HUES64 (cell line): ENCODE measurements around the gene PRRC2C.

Experiments used
- H3K27ac ChIP-seq: 2 replicates; pipeline ENCODE4 v1.7.0; 2013; ENCODE audit warnings: low read depth, low read length, inconsistent platforms
- H3K27me3 ChIP-seq: 2 replicates; pipeline ENCODE4 v1.6.1; 2013; ENCODE audit warnings: mild to moderate bottlenecking, low read length; ENCODE audit not compliant: insufficient read depth
- H3K36me3 ChIP-seq: 2 replicates; pipeline ENCODE4 v1.6.1; 2013; ENCODE audit warnings: mild to moderate bottlenecking, low read length; ENCODE audit not compliant: insufficient read depth
- H3K4me1 ChIP-seq: 2 replicates; pipeline ENCODE4 v1.6.1; 2013; ENCODE audit warnings: mild to moderate bottlenecking, low read length, moderate library complexity; ENCODE audit not compliant: insufficient read depth
- H3K4me3 ChIP-seq: 2 replicates; pipeline ENCODE4 v1.5.1; 2013; ENCODE audit warnings: mild to moderate bottlenecking, low read length, moderate library complexity
- H3K9ac ChIP-seq: 2 replicates; pipeline ENCODE4 v1.6.1; 2013; ENCODE audit warnings: mild to moderate bottlenecking, low read depth, low read length
- H3K9me3 ChIP-seq: 2 replicates; pipeline ENCODE4 v1.6.1; 2013; ENCODE audit warnings: low read depth, low read length; ENCODE audit not compliant: insufficient read depth
- WGBS: fragments of 150-250, 120-280 bp; methylation state at CpG from one replicate; pipeline ENCODE4 v1.1.7; 2013; ENCODE audit warnings: missing lambda C conversion rate; 5-methylcytosine and 5-hydroxymethylcytosine counted together

Gene PRRC2C

GRCh38 chr1:171472183-171472647 lies 13.1 kb upstream of the PRRC2C start:
- H3K9me3 ChIP-seq, result no peaks in the 10 kb centered on the region
- no peak overlapping the region for H3K9ac ChIP-seq
- no peaks in the 10 kb centered on the region for H3K27me3 ChIP-seq
- no peak overlapping the region for H3K27ac ChIP-seq
- H3K4me3 ChIP-seq, result no peak overlapping the region
- H3K36me3 ChIP-seq, result no peaks in the 10 kb centered on the region
- no peaks in the 10 kb centered on the region for H3K4me1 ChIP-seq
- WGBS, result 92% methylated on average over 7 of the region's 7 CpGs

- Histone ChIP-seq H3K4me1 (peaks cover 8% of the 10 kb centered on the region), H3K9ac (no peak overlapping the region), H3K36me3 (no peaks in the 10 kb centered on the region), H3K27ac (no peak overlapping the region), H3K4me3 (no peak overlapping the region), H3K9me3 (no peaks in the 10 kb centered on the region), H3K27me3 (no peaks in the 10 kb centered on the region)
- 95% methylated on average over 1 of the region's 1 CpG for WGBS
These were observed 8.5 kb upstream of the PRRC2C start for GRCh38 chr1:171476829-171477228.

- Histone ChIP-seq H3K4me3 (no peak overlapping the region), H3K9me3 (no peaks in the 10 kb centered on the region), H3K9ac (no peak overlapping the region), H3K4me1 (peaks cover 8% of the 10 kb centered on the region), H3K27ac (no peak overlapping the region), H3K36me3 (no peaks in the 10 kb centered on the region), H3K27me3 (no peaks in the 10 kb centered on the region)
- 97% methylated on average over 1 of the region's 1 CpG for WGBS
These were observed 7.5 kb upstream of the PRRC2C start for GRCh38 chr1:171477804-171478203.

- no peaks in the 10 kb centered on the region for H3K9me3 ChIP-seq
These were observed 5.3 kb upstream of the PRRC2C start for GRCh38 chr1:171480035-171480434.

GRCh38 chr1:171484760-171485374 lies 463 bp upstream of the PRRC2C start:
- Histone ChIP-seq H3K4me3 (peak overlapping the region; percentile 75), H3K27ac (peak overlapping the region; percentile 68), H3K27me3 (no peaks in the 10 kb centered on the region), H3K9ac (peak overlapping the region; percentile 67), H3K4me1 (peaks cover 16% of the 10 kb centered on the region), H3K36me3 (0 out of 2 replicates have a peak, but pooled peaks cover 6% of the 10 kb centered on the region), H3K9me3 (no peaks in the 10 kb centered on the region)
- WGBS, result 49% methylated on average over 5 of the region's 6 CpGs

More at GRCh38 chr1:171480035-171480434, 5.3 kb upstream of the PRRC2C start:
- Histone ChIP-seq H3K27ac (peak overlapping the region; percentile 70), H3K4me1 (peaks cover 8% of the 10 kb centered on the region), H3K9ac (no peak overlapping the region), H3K27me3 (no peaks in the 10 kb centered on the region), H3K4me3 (no peak overlapping the region), H3K36me3 (no peaks in the 10 kb centered on the region)
- WGBS, result 58% methylated on average over 2 of the region's 2 CpGs

- H3K9me3 ChIP-seq, result no peaks in the 10 kb centered on the region
- peaks cover 11% of the 10 kb centered on the region; the same call in 1 of the 2 replicates for H3K4me1 ChIP-seq
- H3K27me3 ChIP-seq, result no peaks in the 10 kb centered on the region
- peaks cover 15% of the 10 kb centered on the region for H3K36me3 ChIP-seq
- H3K27ac ChIP-seq, result peak overlapping the region; percentile 96
- peak overlapping the region; percentile 75 for H3K4me3 ChIP-seq
- H3K9ac ChIP-seq, result peak overlapping the region; percentile 93
- 0% methylated on average over 17 of the region's 17 CpGs for WGBS
These were observed 754 bp downstream of the PRRC2C start for GRCh38 chr1:171486048-171486519.

GRCh38 chr1:171487038-171487437 lies 1.7 kb downstream of the PRRC2C start:
- Histone ChIP-seq H3K4me3 (peak overlapping the region; percentile 75), H3K27me3 (no peaks in the 10 kb centered on the region), H3K9ac (peak overlapping the region; percentile 93; the same call in 1 of the 2 replicates), H3K27ac (no peak overlapping the region), H3K4me1 (peaks cover 16% of the 10 kb centered on the region; the same call in 1 of the 2 replicates), H3K9me3 (no peaks in the 10 kb centered on the region), H3K36me3 (peaks cover 21% of the 10 kb centered on the region)

- 95% methylated on average over 6 of the region's 6 CpGs for WGBS
- Histone ChIP-seq H3K27me3 (no peaks in the 10 kb centered on the region), H3K4me3 (peak overlapping the region; percentile 75; the same call in 1 of the 2 replicates), H3K27ac (no peak overlapping the region), H3K9me3 (no peaks in the 10 kb centered on the region), H3K36me3 (peaks cover 21% of the 10 kb centered on the region), H3K4me1 (peaks cover 16% of the 10 kb centered on the region; the same call in 1 of the 2 replicates), H3K9ac (no peak overlapping the region)
These were observed 3.0 kb downstream of the PRRC2C start for GRCh38 chr1:171488190-171488929.

GRCh38 chr1:171494076-171494475 lies 8.7 kb downstream of the PRRC2C start:
- Histone ChIP-seq H3K27me3 (no peaks in the 10 kb centered on the region), H3K27ac (no peak overlapping the region), H3K9me3 (no peaks in the 10 kb centered on the region), H3K4me3 (no peak overlapping the region), H3K9ac (no peak overlapping the region), H3K36me3 (peaks cover 20% of the 10 kb centered on the region), H3K4me1 (0 out of 2 replicates have a peak, but pooled peaks cover 15% of the 10 kb centered on the region)
- WGBS, result 83% methylated on average over 2 of the region's 3 CpGs

- Histone ChIP-seq H3K9me3 (no peaks in the 10 kb centered on the region), H3K4me3 (no peak overlapping the region), H3K4me1 (0 out of 2 replicates have a peak, but pooled peaks cover 15% of the 10 kb centered on the region), H3K27ac (no peak overlapping the region), H3K36me3 (peaks cover 18% of the 10 kb centered on the region), H3K27me3 (no peaks in the 10 kb centered on the region), H3K9ac (no peak overlapping the region)
These were observed 10.1 kb downstream of the PRRC2C start for GRCh38 chr1:171495444-171495843.

- H3K36me3 ChIP-seq, result peaks cover 12% of the 10 kb centered on the region
These were observed 15.0 kb downstream of the PRRC2C start for GRCh38 chr1:171500304-171500703.

More at GRCh38 chr1:171500304-171500703, 15.0 kb downstream of the PRRC2C start:
- WGBS, result 93% methylated on average over 3 of the region's 3 CpGs
- Histone ChIP-seq H3K27ac (no peak overlapping the region), H3K9ac (no peak overlapping the region), H3K9me3 (no peaks in the 10 kb centered on the region), H3K4me1 (peaks cover 17% of the 10 kb centered on the region; the same call in 1 of the 2 replicates), H3K27me3 (no peaks in the 10 kb centered on the region), H3K4me3 (no peak overlapping the region)
